ENCODE measurements around the gene POU2F1.

DNA sequence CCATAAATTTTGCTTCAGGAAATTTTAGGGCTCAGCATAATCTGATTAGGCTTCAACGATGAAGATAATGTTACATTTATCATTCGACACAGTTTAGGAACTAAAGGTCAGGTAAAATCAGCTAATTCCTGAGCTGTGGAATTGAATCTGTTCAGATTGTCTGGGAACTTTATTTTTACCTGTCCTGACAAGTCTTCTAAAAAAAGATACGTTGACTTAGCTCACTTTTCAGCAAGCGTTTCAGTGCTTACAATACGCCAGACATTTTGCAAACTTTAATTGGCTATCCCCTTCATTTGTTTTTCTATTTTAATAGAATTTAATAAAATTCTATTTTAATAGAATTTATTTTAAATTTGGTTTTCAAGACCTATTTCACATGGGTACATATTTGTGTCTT, 57.8 kb downstream of the POU2F1 start:
- TF ChIP-seq, protein P1, sequence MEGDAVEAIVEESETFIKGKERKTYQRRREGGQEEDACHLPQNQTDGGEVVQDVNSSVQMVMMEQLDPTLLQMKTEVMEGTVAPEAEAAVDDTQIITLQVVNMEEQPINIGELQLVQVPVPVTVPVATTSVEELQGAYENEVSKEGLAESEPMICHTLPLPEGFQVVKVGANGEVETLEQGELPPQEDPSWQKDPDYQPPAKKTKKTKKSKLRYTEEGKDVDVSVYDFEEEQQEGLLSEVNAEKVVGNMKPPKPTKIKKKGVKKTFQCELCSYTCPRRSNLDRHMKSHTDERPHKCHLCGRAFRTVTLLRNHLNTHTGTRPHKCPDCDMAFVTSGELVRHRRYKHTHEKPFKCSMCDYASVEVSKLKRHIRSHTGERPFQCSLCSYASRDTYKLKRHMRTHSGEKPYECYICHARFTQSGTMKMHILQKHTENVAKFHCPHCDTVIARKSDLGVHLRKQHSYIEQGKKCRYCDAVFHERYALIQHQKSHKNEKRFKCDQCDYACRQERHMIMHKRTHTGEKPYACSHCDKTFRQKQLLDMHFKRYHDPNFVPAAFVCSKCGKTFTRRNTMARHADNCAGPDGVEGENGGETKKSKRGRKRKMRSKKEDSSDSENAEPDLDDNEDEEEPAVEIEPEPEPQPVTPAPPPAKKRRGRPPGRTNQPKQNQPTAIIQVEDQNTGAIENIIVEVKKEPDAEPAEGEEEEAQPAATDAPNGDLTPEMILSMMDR (IDR thresholded peaks at IDR 0.05): no peak
- TF ChIP-seq POLR2A (IDR thresholded peaks at IDR 0.05): no peak
- no peak for TF ChIP-seq POLR2AphosphoS5 (IDR thresholded peaks at IDR 0.05)
- no peak for TF ChIP-seq EP300 (IDR thresholded peaks at IDR 0.05)

Data from suprapubic skin (tissue), 4 donors.